Heart left ventricle (tissue), 16 donors: ENCODE data around the gene BCL2A1. TPM values are rescaled to one million over a fixed set of nuclear protein-coding genes. Genes with fewer than 3 reads are reported as not detected.
A peak's percentile ranks its signal among the peaks of the same experiment; 100 is the strongest.

Experiments used
- ATAC-seq, 4 donors: fragments of 200-7000 bp; cut with Tn5 transposase; one replicate each; pipeline ENCODE4 v1.9.1; 2020 to 2022; ENCODE audit warnings: moderate library complexity in 4 of 4, mild to moderate bottlenecking in 3 of 4, moderate number of reproducible peaks in 1 of 4
- DNase-seq, 5 donors: peaks; one replicate each; pipeline ENCODE4 v3.0.0-alpha.2; 2020
- H3K27ac ChIP-seq, 12 donors: fragments of 200-600 bp; sonication (generic) in 4 of 12; one replicate each; pipeline versions ENCODE4 v1.5.0 to v1.8.0; 2016 to 2022; ENCODE audit warnings: mild to moderate bottlenecking in 2 of 12
- H3K27me3 ChIP-seq, 9 donors: fragments of 200-600 bp; sonication (generic) in 2 of 9; one replicate each; pipeline versions ENCODE4 v1.5.1 to v1.8.0; 2016 to 2022; ENCODE audit warnings: mild to moderate bottlenecking in 3 of 9
- H3K36me3 ChIP-seq, 9 donors: fragments of 200-600 bp; sonication (generic) in 2 of 9; one replicate each; pipeline versions ENCODE4 v1.5.0 to v1.8.0; 2018 to 2022; ENCODE audit warnings: mild to moderate bottlenecking in 2 of 9
- H3K4me1 ChIP-seq, 12 donors: fragments of 200-600 bp; sonication (generic) in 4 of 12; one replicate each; pipeline versions ENCODE4 v1.5.0 to v1.8.0; 2016 to 2022; ENCODE audit warnings: mild to moderate bottlenecking in 3 of 12
- H3K4me3 ChIP-seq, 12 donors: fragments of 200-600 bp; sonication (generic) in 4 of 12; one replicate each; pipeline versions ENCODE4 v1.5.0 to v1.8.0; 2017 to 2022; ENCODE audit warnings: mild to moderate bottlenecking in 9 of 12, moderate library complexity in 4 of 12
- H3K9me3 ChIP-seq, 12 donors: fragments of 200-600 bp; sonication (generic) in 4 of 12; one replicate each; pipeline versions ENCODE4 v1.5.0 to v1.8.0; 2016 to 2022; ENCODE audit warnings: mild to moderate bottlenecking in 1 of 12
- CTCF ChIP-seq, 12 donors: fragments of 200-600 bp; sonication (generic) in 4 of 12; IDR thresholded peaks; one replicate each; pipeline versions ENCODE4 v1.5.0 to v1.8.0; 2018 to 2022; ENCODE audit warnings: antibody characterized with exemption in 12 of 12, mild to moderate bottlenecking in 5 of 12
- POLR2A ChIP-seq, 2 donors: fragments of 450-650 bp; IDR thresholded peaks; one replicate each; pipeline ENCODE4 v1.6.1; 2017; ENCODE audit warnings: antibody characterized with exemption in 2 of 2, mild to moderate bottlenecking in 2 of 2, moderate library complexity in 2 of 2
- WGBS, 4 donors: extraction: QIAGEN DNeasy Blood & Tissue Kit in 2 of 4; methylation state at CpG; one replicate each; pipeline versions ENCODE4 v1.1.5 to v1.1.7; 2013 to 2018; 5-methylcytosine and 5-hydroxymethylcytosine counted together
- intact Hi-C, 10 donors: fragments of 100-400 bp; cut with DNase I; formaldehyde crosslinking; loops; one replicate each; pipeline versions ENCODE4 v1.11.1 to v1.14.2; 2022
- polyA plus RNA-seq, 2 donors: library from polyadenylated mRNA; stranded (reverse); fragments of 200-250 nt; gene quantifications; one replicate each; pipeline ENCODE4 v1.2.3, GENCODE V29; 2013
- total RNA-seq, 9 donors: library from RNA; depleted of rRNA in 2 of 9; stranded (reverse); fragments of >200 nt in 2 of 9; fragmentation: NEBNext Ultra II Directional in 3 of 9; extraction: Animal tissue kit (Norgen Biotek cat#: 25700) in 3 of 9; gene quantifications; one replicate each; pipeline versions ENCODE4 v1.1.0 to v1.2.4, GENCODE V29; 2016 to 2023
- donor health status: ischemic (EF 13 %, LVEDD 7.1; RV severe dilation, severe dysfunction).
- donor health status: healthy with polysubstance abuse.
- donor health status: DM: no; HTN: yes; CAD: no.
- donor health status: DM: no; HTN: no; CAD: no.
- donor health status: ischemic (EF 25% LVEDD 6.9; RV normal size, moderate dysfunction).
- donor health status: ischemic (EF 25% LVEDD 5.7; RV mildly dilated, moderate dysfunction).
- donor health status: healthy.
- donor health status: DM: yes; HTN: yes; CAD: no.
- donor health status: ischemic (EF 35%, LVEDD 5.7; RV mildly dilated, moderate dysfunction).
- donor health status: nonischemic (EF 11% LVEDD 7.7; RV severe dilation, severe dysfunction).
- donor health status: DM: yes; HTN: yes; CAD: no.
- donor health status: PGD.
- donor health status: ischemic (EF 29% LVEDD 5.4; RV normal size, mild dysfunction).
- donor health status: nonischemic (EF 23%, LVEDD 6.1; RV moderate dilation, normal function).

Gene BCL2A1
- total and polyA plus RNA-seq, 11 donors = 0.23 to 28.6 (median 0.99) TPM; not detected in 1

- DNase-seq (no peak), ATAC-seq (no peak)
- no peak overlapping the region for H3K27ac ChIP-seq
- no peaks in the 10 kb centered on the region for H3K9me3 ChIP-seq
- peaks cover 0 to 14% (median 0%) of the 10 kb centered on the region in 12 donors for H3K4me1 ChIP-seq
- intact Hi-C loops = no loop called here
- TF ChIP-seq CTCF (IDR thresholded peaks at IDR 0.05) = no peak
- no peak for TF ChIP-seq POLR2A (IDR thresholded peaks at IDR 0.05)
- no peaks in the 10 kb centered on the region for H3K36me3 ChIP-seq
- 89 to 94% (median 91%) methylated on average over 3 of the region's 3 CpGs for WGBS, 4 donors
- no peak overlapping the region for H3K4me3 ChIP-seq
- H3K27me3 ChIP-seq = no peaks in the 10 kb centered on the region
Measured at GRCh38 chr15:79988448-79989117, 17.6 kb upstream of the BCL2A1 start.

- TF ChIP-seq POLR2A (IDR thresholded peaks at IDR 0.05) (no peak), CTCF (IDR thresholded peaks at IDR 0.05) (no peak)
- no peaks in the 10 kb centered on the region for H3K36me3 ChIP-seq
- DNase-seq = no peak
- peaks cover 0 to 9% (median 0%) of the 10 kb centered on the region in 12 donors for H3K4me1 ChIP-seq
- no peaks in the 10 kb centered on the region for H3K27me3 ChIP-seq
- no peak overlapping the region for H3K27ac ChIP-seq
- intact Hi-C loops = no loop called here
- H3K4me3 ChIP-seq = no peak overlapping the region
- no peaks in the 10 kb centered on the region for H3K9me3 ChIP-seq
- 85 to 90% (median 88%) methylated on average over 3 of the region's 3 CpGs for WGBS, 4 donors
- ATAC-seq = no peak
Measured at GRCh38 chr15:79987969-79988368, 17.0 kb upstream of the BCL2A1 start.

- 68 to 76% (median 74%) methylated on average over 7 of the region's 7 CpGs for WGBS, 4 donors
- H3K36me3 ChIP-seq = no peaks in the 10 kb centered on the region
- no peaks in the 10 kb centered on the region for H3K27me3 ChIP-seq
- intact Hi-C loops = no loop called here
- ATAC-seq (no peak), DNase-seq (no peak)
- no peak overlapping the region for H3K27ac ChIP-seq
- TF ChIP-seq CTCF (IDR thresholded peaks at IDR 0.05) = no peak
- TF ChIP-seq POLR2A (IDR thresholded peaks at IDR 0.05) = no peak
- H3K4me3 ChIP-seq = no peak overlapping the region
- H3K9me3 ChIP-seq = no peaks in the 10 kb centered on the region
- H3K4me1 ChIP-seq = peaks cover 0 to 12% (median 0%) of the 10 kb centered on the region in 12 donors
Measured at GRCh38 chr15:79987569-79987955, 16.6 kb upstream of the BCL2A1 start.

- peak overlapping the region in 1 of 12 donors; percentile 64 for H3K27ac ChIP-seq
- H3K4me1 ChIP-seq = peaks cover 0 to 51% (median 8%) of the 10 kb centered on the region in 12 donors
- no peak overlapping the region for H3K4me3 ChIP-seq
- TF ChIP-seq CTCF (IDR thresholded peaks at IDR 0.05) = no peak
- intact Hi-C loops = no loop called here
- DNase-seq (no peak), ATAC-seq (no peak)
- no peaks in the 10 kb centered on the region for H3K27me3 ChIP-seq
- H3K9me3 ChIP-seq = no peaks in the 10 kb centered on the region
- no peaks in the 10 kb centered on the region for H3K36me3 ChIP-seq
- 64 to 74% (median 70%) methylated on average over 5 to 7 of the region's 7 CpGs for WGBS, 4 donors
Measured at GRCh38 chr15:79981831-79982455, 10.9 kb upstream of the BCL2A1 start.
